Neural progenitor cell (in vitro differentiated cells): ENCODE results near the gene GNB5. TPM values are rescaled to one million over a fixed set of nuclear protein-coding genes. Genes with fewer than 3 reads are reported as not detected.

Experiments
- DNase-seq: peaks from one replicate; pipeline ENCODE4 v3.0.0-alpha.2; 2016; ENCODE audit warnings: low spot score
- H2AFZ ChIP-seq: fragments of 200-600 bp; sonication (generic); replicated peaks from 2 replicates; pipeline ENCODE4 v1.6.1; 2016; ENCODE audit warnings: antibody characterized with exemption
- H3F3A ChIP-seq: fragments of 200-600 bp; sonication (generic); 2 replicates; pipeline ENCODE4 v1.6.1; 2016; ENCODE audit warnings: antibody characterized with exemption, low read depth
- H3K27ac ChIP-seq: fragments of 200-600 bp; sonication (generic); 2 replicates; pipeline ENCODE4 v1.5.1; 2016; ENCODE audit warnings: mild to moderate bottlenecking
- H3K27me3 ChIP-seq: fragments of 200-600 bp; sonication (generic); 2 replicates; pipeline ENCODE4 v1.6.1; 2016; ENCODE audit warnings: mild to moderate bottlenecking, moderate library complexity
- H3K36me3 ChIP-seq: fragments of 200-600 bp; sonication (generic); 2 replicates; pipeline ENCODE4 v1.5.1; 2016
- H3K4me1 ChIP-seq: fragments of 200-600 bp; sonication (generic); 2 replicates; pipeline ENCODE4 v1.6.1; 2016; ENCODE audit warnings: mixed run types
- H3K4me2 ChIP-seq: fragments of 200-600 bp; sonication (generic); 2 replicates; pipeline ENCODE4 v1.6.1; 2016
- H3K4me3 ChIP-seq: fragments of 200-600 bp; sonication (generic); 2 replicates; pipeline ENCODE4 v1.5.1; 2016
- H3K79me2 ChIP-seq: fragments of 200-600 bp; sonication (generic); 2 replicates; pipeline ENCODE4 v1.6.1; 2016; ENCODE audit warnings: low read depth
- H3K9ac ChIP-seq: fragments of 200-600 bp; sonication (generic); 2 replicates; pipeline ENCODE4 v1.6.1; 2016
- H3K9me3 ChIP-seq: fragments of 200-600 bp; sonication (generic); 2 replicates; pipeline ENCODE4 v1.5.1; 2016; ENCODE audit warnings: low read depth
- H4K20me1 ChIP-seq: fragments of 200-600 bp; sonication (generic); 2 replicates; pipeline ENCODE4 v1.6.1; 2016; ENCODE audit warnings: low read depth
- H3K27ac Mint-ChIP-seq: 3 replicates; pipeline ENCODE4 v1.8.0; 2021; ENCODE audit warnings: mixed read lengths
- H3K27me3 Mint-ChIP-seq: 2 replicates; pipeline ENCODE4 v1.8.0; 2022; ENCODE audit warnings: low read depth, mild to moderate bottlenecking, inconsistent platforms, moderate library complexity, mixed read lengths; ENCODE audit not compliant: insufficient read depth
- H3K36me3 Mint-ChIP-seq: 3 replicates; pipeline ENCODE4 v1.8.0; 2021; ENCODE audit warnings: mixed read lengths
- H3K4me1 Mint-ChIP-seq: 3 replicates; pipeline ENCODE4 v1.8.0; 2021; ENCODE audit warnings: mixed read lengths
- H3K4me3 Mint-ChIP-seq: 3 replicates; pipeline ENCODE4 v1.8.0; 2021; ENCODE audit warnings: mild to moderate bottlenecking, moderate library complexity, mixed read lengths
- H3K9me3 Mint-ChIP-seq: 3 replicates; pipeline ENCODE4 v1.8.0; 2020; ENCODE audit warnings: mixed read lengths
- CTCF ChIP-seq: fragments of 200-600 bp; sonication (generic); IDR thresholded peaks from 2 replicates; pipeline ENCODE4 v1.5.1; 2017; ENCODE audit warnings: antibody characterized with exemption, mild to moderate bottlenecking
- EZH2 ChIP-seq: fragments of 200-600 bp; sonication (generic); IDR thresholded peaks from 2 replicates; pipeline ENCODE4 v1.6.1; 2017; ENCODE audit warnings: antibody characterized with exemption, mild to moderate bottlenecking, moderate library complexity
- EZH2phosphoT487 ChIP-seq: fragments of 200-600 bp; sonication (generic); IDR thresholded peaks from 2 replicates; pipeline ENCODE4 v1.6.1; 2017; ENCODE audit warnings: antibody characterized with exemption
- total RNA-seq: library from RNA; depleted of rRNA; stranded (reverse); fragments of >200 nt; gene quantifications from 2 replicates; pipeline ENCODE4 v1.2.3, GENCODE V29; 2015; ENCODE audit warnings: low replicate concordance

Gene GNB5
- total RNA-seq, 1 donor from 2014 or later = 36.0 TPM

- H3K27ac Mint-ChIP-seq = no peak overlapping the region
Measured at GRCh38 chr15:52155878-52156277, 35.3 kb downstream of the GNB5 start.

GRCh38 chr15:52154896-52155865 is 36.0 kb downstream of the GNB5 start:
- H3K4me1 ChIP-seq = no peaks in the 10 kb centered on the region
- peaks cover 4% of the 10 kb centered on the region for H3K36me3 Mint-ChIP-seq
- H3K79me2 ChIP-seq = no peaks in the 10 kb centered on the region
- no peak for DNase-seq
- no peak overlapping the region for H3K4me3 Mint-ChIP-seq
- H3K9me3 Mint-ChIP-seq = no peaks in the 10 kb centered on the region
- H3K4me3 ChIP-seq = no peak overlapping the region
- H3K36me3 ChIP-seq = no peaks in the 10 kb centered on the region
- H3K4me1 Mint-ChIP-seq = no peaks in the 10 kb centered on the region
- H3K9me3 ChIP-seq = no peaks in the 10 kb centered on the region
- no peaks in the 10 kb centered on the region for H3F3A ChIP-seq
- no peak overlapping the region for H3K4me2 ChIP-seq
- H3K27ac ChIP-seq = no peak overlapping the region
- no peaks in the 10 kb centered on the region for H4K20me1 ChIP-seq
- H3K27ac Mint-ChIP-seq = no peak overlapping the region
- no peak overlapping the region for H2AFZ ChIP-seq
- H3K27me3 Mint-ChIP-seq = peaks cover 2% of the 10 kb centered on the region
- TF ChIP-seq EZH2phosphoT487 (no peak), EZH2 (no peak), CTCF (no peak)
- H3K9ac ChIP-seq = no peak overlapping the region
- H3K27me3 ChIP-seq = no peaks in the 10 kb centered on the region

More at GRCh38 chr15:52155878-52156277, 35.3 kb downstream of the GNB5 start:
- no peak for DNase-seq
- H3K4me1 Mint-ChIP-seq = no peaks in the 10 kb centered on the region
- Histone ChIP-seq H3K9ac (no peak overlapping the region), H3F3A (no peaks in the 10 kb centered on the region), H3K27ac (no peak overlapping the region), H3K4me1 (no peaks in the 10 kb centered on the region), H3K9me3 (no peaks in the 10 kb centered on the region), H3K36me3 (no peaks in the 10 kb centered on the region), H2AFZ (no peak overlapping the region), H3K27me3 (no peaks in the 10 kb centered on the region), H4K20me1 (no peaks in the 10 kb centered on the region), H3K79me2 (no peaks in the 10 kb centered on the region), H3K4me2 (no peak overlapping the region), H3K4me3 (no peak overlapping the region)
- peaks cover 2% of the 10 kb centered on the region for H3K27me3 Mint-ChIP-seq
- no peak overlapping the region for H3K4me3 Mint-ChIP-seq
- peaks cover 4% of the 10 kb centered on the region for H3K36me3 Mint-ChIP-seq
- no peaks in the 10 kb centered on the region for H3K9me3 Mint-ChIP-seq
- no peak for TF ChIP-seq EZH2
- no peak for TF ChIP-seq EZH2phosphoT487
- no peak for TF ChIP-seq CTCF

GRCh38 chr15:52153900-52154895 is 37.0 kb downstream of the GNB5 start:
- no peak for TF ChIP-seq EZH2
- no peak for TF ChIP-seq CTCF
- no peak for TF ChIP-seq EZH2phosphoT487
- Histone ChIP-seq H3K27me3 (no peaks in the 10 kb centered on the region), H3K9ac (no peak overlapping the region), H3K4me3 (no peak overlapping the region), H3F3A (no peaks in the 10 kb centered on the region), H4K20me1 (no peaks in the 10 kb centered on the region), H3K79me2 (no peaks in the 10 kb centered on the region), H3K4me2 (no peak overlapping the region), H2AFZ (no peak overlapping the region), H3K36me3 (no peaks in the 10 kb centered on the region), H3K27ac (no peak overlapping the region), H3K9me3 (no peaks in the 10 kb centered on the region), H3K4me1 (no peaks in the 10 kb centered on the region)
- no peak for DNase-seq
- peaks cover 6% of the 10 kb centered on the region for H3K36me3 Mint-ChIP-seq
- no peak overlapping the region for H3K4me3 Mint-ChIP-seq
- no peak overlapping the region for H3K27ac Mint-ChIP-seq
- H3K4me1 Mint-ChIP-seq = no peaks in the 10 kb centered on the region
- no peaks in the 10 kb centered on the region for H3K9me3 Mint-ChIP-seq
- H3K27me3 Mint-ChIP-seq = peaks cover 4% of the 10 kb centered on the region
